ENCODE measurements around the gene METTL16.
A peak's percentile ranks its signal among the peaks of the same experiment; 100 is the strongest.

METTL16 gene

DNA sequence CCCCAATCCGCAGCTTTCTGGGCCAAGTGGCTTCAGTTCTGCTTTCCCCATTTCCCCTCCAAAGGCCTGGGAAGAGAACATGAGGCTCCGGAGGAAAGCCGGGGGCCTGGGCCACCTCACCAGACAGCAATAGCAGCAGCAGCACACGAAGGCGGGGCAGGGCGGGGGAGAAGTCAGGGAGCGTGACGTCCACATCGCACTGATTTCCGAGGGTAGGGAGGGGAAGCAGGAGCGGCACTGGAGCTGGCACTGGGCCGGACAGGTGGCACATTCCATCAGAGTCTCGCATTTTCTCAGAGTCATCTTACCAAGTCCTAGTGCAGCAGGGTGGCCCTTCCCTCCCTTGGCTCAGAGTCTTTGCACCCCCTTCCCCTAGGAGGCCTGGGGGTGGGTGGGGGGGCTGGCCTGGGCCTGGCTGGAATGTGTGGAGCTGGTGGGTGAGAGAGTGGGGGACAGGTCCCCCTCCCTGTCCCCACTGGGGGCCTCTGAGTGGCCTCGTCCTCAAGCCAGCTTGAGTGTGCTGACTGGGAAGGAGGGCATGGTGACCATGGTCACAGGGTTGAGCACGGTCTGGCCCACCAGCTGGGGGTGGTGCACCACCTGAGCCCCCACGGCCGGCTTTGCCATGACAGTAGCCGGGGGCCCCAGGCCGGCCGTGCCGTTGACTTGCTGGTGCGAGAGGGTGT, 125.1 kb downstream of the METTL16 start:
- H3K4me3 ChIP-seq (ENCODE audit: low read length), result no peak overlapping the region
- TF ChIP-seq, protein P1, sequence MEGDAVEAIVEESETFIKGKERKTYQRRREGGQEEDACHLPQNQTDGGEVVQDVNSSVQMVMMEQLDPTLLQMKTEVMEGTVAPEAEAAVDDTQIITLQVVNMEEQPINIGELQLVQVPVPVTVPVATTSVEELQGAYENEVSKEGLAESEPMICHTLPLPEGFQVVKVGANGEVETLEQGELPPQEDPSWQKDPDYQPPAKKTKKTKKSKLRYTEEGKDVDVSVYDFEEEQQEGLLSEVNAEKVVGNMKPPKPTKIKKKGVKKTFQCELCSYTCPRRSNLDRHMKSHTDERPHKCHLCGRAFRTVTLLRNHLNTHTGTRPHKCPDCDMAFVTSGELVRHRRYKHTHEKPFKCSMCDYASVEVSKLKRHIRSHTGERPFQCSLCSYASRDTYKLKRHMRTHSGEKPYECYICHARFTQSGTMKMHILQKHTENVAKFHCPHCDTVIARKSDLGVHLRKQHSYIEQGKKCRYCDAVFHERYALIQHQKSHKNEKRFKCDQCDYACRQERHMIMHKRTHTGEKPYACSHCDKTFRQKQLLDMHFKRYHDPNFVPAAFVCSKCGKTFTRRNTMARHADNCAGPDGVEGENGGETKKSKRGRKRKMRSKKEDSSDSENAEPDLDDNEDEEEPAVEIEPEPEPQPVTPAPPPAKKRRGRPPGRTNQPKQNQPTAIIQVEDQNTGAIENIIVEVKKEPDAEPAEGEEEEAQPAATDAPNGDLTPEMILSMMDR (conservative IDR thresholded peaks at IDR 0.05; ENCODE audit: low read length), result no peak
- no peak for DNase-seq (ENCODE audit: low read depth)

DNA sequence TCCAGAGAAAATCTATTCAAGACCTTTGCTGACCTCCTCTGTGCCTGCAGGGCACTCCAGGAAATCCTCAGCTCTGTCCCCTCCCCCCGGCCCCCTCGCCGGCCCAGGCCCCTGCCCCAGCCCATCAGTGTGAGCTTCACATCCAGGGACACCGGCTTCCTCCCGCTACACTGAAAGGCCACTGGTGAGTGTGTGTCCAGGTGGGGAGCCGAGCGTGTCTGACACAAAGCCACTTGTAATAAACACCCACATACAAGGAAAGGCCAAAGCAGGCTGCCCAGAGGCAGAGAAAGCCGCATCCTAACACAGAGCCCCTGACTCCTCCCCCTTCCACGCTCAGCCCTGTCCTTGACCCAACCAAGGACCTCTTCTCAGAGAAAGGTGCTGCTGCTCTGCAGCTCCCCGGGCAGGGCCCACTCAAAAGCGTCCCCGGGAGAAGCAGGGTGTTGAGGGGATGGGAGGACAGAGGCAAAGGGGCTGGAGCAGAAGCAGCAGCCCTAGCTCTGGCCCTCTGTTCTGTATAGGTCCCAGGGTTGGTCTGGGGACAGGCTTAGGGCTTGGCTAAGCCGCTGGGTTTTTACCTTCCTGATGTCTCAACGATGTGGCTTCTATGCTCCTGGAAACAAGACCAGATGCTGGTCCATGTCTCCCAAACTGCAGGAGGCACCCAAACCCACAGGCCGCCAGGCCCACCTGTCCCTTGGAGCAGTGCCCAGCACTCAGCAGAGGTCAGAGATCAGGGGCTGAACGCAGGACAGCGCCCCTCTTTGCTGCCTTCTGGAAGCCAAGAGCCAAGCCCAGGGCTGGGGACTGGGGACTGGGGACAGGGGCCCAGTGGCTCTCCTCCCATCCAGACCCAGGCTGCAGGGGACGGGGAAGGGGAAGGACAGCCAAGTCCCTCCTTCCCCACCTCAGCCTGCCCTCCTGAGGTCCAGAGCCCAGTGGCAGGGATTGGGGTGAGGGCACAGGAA, 126.2 kb downstream of the METTL16 start:
- H3K4me3 ChIP-seq (ENCODE audit: low read length), result no peak overlapping the region
- no peak for DNase-seq (ENCODE audit: low read depth)
- TF ChIP-seq, protein P1 (conservative IDR thresholded peaks at IDR 0.05; ENCODE audit: low read length), result no peak

DNA sequence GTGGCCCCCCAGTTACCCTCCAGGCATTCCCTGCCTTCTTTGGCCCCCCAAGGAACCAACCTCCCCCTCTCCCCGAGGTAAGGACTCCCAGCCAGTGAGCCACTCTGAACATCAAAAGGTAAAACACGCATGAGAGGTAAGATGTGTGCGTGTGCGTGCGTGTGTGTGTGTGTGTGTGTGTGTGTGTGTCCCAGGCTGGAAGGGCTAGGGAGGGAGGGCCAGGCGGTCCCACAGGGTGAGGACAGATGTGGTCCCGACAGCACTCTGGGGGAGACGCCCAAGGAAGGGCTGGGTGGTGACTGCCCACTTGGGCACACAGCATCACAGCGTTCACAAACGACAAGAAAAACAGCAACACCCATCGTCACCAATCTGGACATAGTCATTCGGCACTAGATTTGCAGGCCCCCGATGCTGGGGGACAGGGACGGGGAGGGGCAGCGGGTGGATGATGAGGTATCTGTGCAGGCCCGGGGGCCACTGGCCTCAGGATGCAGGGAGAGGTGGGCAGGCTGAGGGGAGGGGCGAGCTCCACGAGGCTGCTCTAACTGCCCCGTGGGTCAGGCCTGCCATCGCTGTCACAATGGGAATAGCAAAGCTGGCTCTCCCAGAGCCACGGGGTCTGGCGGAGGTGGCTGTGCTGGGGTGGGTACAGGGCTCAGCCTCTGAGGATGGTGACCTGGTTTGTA, 127.1 kb downstream of the METTL16 start:
- no peak for DNase-seq (ENCODE audit: low read depth)
- TF ChIP-seq, protein P1 (conservative IDR thresholded peaks at IDR 0.05; ENCODE audit: low read length), result no peak

DNA sequence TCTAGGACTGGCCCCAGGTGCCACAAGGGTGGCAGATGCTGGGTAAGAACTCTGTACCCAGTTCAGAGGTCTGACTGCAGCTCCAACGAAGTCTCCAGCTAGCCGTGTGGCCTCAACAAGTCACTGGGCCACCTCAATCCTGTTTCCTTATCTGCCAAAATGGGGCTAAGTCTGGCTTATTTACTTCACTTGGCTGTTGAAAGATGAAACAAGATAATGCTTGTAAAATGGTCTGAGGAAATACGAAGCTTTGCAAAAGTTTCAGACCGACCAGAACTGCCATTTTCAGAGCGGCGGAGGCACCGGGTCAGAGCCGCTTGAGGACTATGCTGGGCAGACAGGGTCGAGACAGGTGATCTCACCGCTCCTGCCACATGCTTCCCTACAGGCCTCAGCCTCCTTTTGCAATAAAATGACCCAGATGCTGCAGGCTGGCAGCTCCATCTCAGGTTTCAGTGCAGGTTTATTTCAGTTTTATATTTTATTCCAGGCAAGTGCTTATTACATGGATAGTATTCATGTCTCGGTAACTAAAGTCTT, 128.0 kb downstream of the METTL16 start:
- no peak for DNase-seq (ENCODE audit: low read depth)

More for the DNA sequence above, 127.1 kb downstream of the METTL16 start:
- H3K4me3 ChIP-seq (ENCODE audit: low read length), result no peak overlapping the region

GRCh38 chr17:2380950-2381649, 130.6 kb downstream of the METTL16 start:
- no peak for DNase-seq (ENCODE audit: low read depth)
- no peak overlapping the region for H3K4me3 ChIP-seq (ENCODE audit: low read length)
- TF ChIP-seq, protein P1 (conservative IDR thresholded peaks at IDR 0.05; ENCODE audit: low read length), result no peak

More for the DNA sequence above, 128.0 kb downstream of the METTL16 start:
- TF ChIP-seq, protein P1 (conservative IDR thresholded peaks at IDR 0.05; ENCODE audit: low read length), result no peak
- H3K4me3 ChIP-seq (ENCODE audit: low read length), result no peak overlapping the region

GRCh38 chr17:2380226-2380922, 131.3 kb downstream of the METTL16 start:
- DNase-seq (ENCODE audit: low read depth), result peak; percentile 33
- H3K4me3 ChIP-seq (ENCODE audit: low read length), result no peak overlapping the region
- TF ChIP-seq, protein P1 (conservative IDR thresholded peaks at IDR 0.05; ENCODE audit: low read length), result no peak
